Type B pancreatic cell (in vitro differentiated cells): ENCODE results near the gene TMEM259. TPM values are rescaled to one million over a fixed set of nuclear protein-coding genes. Genes with fewer than 3 reads are reported as not detected.
A peak's percentile ranks its signal among the peaks of the same experiment; 100 is the strongest.

Source experiments
- DNase-seq: peaks from one replicate; pipeline ENCODE4 v3.0.0; 2021; ENCODE audit warnings: mixed read lengths; ENCODE audit not compliant: unreplicated experiment; ENCODE audit errors: extremely low spot score
- H3K27ac Mint-ChIP-seq: 2 replicates; pipeline ENCODE4 v1.8.0; 2021; ENCODE audit warnings: mild to moderate bottlenecking, mixed read lengths
- H3K27me3 Mint-ChIP-seq: 2 replicates; pipeline ENCODE4 v1.8.0; 2021; ENCODE audit warnings: mixed read lengths
- H3K36me3 Mint-ChIP-seq: 2 replicates; pipeline ENCODE4 v1.8.0; 2021; ENCODE audit warnings: mixed read lengths
- H3K4me1 Mint-ChIP-seq: one replicate; pipeline ENCODE4 v1.8.0; 2021; ENCODE audit warnings: mixed read lengths; ENCODE audit not compliant: unreplicated experiment
- H3K4me3 Mint-ChIP-seq: 2 replicates; pipeline ENCODE4 v1.8.0; 2021; ENCODE audit warnings: mild to moderate bottlenecking, mixed read lengths
- H3K9me3 Mint-ChIP-seq: 2 replicates; pipeline ENCODE4 v1.8.0; 2021; ENCODE audit warnings: mixed read lengths
- total RNA-seq: library from RNA; stranded (reverse); gene quantifications from 2 replicates; pipeline ENCODE4 v1.2.1, GENCODE V29; 2021; ENCODE audit warnings: low replicate concordance
- TF ChIP-seq, protein P1 (sequence below): fragments of 200-600 bp; sonication (generic); conservative IDR thresholded peaks from 2 replicates; pipeline ENCODE4 v1.5.0; 2021; ENCODE audit warnings: antibody characterized with exemption, mild to moderate bottlenecking

Gene TMEM259
- total RNA-seq, 1 donor from 2014 or later, result 173 TPM

DNA sequence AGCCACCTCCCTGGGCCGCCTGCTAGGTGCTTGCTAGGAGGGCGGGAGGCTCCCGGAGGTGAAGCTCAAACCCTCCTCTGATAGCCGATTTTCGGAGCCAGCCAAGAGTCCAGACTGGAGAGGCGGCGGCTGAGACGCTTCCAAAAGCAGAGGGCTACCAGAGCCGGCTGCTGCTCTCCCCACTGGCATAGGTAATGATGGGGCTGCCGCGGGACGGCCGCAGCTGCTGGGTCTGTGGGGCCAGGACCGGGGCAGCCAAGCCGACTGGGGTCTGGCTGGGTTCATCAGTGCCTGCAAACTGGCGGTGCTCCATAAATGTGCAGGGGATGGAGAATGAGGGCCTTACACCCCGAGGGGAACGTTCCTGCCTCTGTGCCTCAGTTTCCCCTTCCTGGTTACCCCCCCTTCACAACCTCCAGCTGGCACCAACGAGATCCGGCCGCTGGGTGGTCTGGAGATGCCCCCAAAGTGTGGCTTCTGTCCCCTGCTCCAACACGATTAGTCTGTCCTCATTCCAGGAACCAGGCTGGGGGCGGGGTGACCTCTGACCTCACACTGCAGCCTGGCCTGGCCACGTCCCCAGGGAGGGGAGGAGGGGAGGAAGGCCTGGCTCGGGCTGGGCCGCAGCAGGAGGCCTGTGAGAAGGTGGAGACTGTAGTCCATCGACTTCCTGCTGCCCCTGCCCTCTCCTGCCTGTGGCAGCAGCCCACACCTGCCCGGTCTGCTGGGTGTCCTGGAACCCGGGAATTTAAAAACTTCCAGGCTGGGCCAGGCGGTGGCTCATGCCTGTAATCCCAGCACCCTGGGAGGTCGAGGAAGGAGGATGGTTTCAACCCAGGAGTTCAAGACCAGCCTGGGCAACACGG, 40.6 kb downstream of the TMEM259 start:
- Mint-ChIP-seq H3K36me3 (no peaks in the 10 kb centered on the region), H3K4me1 (peaks cover 6% of the 10 kb centered on the region), H3K27me3 (no peaks in the 10 kb centered on the region), H3K9me3 (no peaks in the 10 kb centered on the region), H3K4me3 (peak overlapping the region; percentile 49), H3K27ac (peak overlapping the region; percentile 72)
- TF ChIP-seq, protein P1, sequence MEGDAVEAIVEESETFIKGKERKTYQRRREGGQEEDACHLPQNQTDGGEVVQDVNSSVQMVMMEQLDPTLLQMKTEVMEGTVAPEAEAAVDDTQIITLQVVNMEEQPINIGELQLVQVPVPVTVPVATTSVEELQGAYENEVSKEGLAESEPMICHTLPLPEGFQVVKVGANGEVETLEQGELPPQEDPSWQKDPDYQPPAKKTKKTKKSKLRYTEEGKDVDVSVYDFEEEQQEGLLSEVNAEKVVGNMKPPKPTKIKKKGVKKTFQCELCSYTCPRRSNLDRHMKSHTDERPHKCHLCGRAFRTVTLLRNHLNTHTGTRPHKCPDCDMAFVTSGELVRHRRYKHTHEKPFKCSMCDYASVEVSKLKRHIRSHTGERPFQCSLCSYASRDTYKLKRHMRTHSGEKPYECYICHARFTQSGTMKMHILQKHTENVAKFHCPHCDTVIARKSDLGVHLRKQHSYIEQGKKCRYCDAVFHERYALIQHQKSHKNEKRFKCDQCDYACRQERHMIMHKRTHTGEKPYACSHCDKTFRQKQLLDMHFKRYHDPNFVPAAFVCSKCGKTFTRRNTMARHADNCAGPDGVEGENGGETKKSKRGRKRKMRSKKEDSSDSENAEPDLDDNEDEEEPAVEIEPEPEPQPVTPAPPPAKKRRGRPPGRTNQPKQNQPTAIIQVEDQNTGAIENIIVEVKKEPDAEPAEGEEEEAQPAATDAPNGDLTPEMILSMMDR, result peak; percentile 21
- DNase-seq, result no peak

DNA sequence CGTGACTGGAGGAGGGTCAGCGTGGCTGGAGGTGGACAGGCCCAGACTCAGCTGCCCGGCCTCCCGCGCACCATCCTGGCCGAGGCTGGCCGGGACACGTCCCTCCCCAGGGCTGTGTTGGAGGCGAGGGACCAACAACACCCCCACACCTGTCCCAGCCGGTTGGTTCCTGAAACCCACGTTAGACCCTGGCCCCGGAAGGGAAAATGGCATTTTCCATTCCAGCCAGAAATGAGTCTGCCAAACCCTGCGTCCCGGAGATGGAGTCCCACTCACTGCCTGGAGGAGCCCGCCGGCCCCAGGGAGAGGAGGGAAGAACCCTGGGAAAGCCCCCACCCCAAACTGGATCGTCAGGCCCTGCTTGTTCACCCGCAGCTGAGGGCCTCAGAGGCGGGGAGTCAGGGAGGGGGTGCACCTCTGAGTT, 41.6 kb downstream of the TMEM259 start:
- H3K9me3 Mint-ChIP-seq, result no peaks in the 10 kb centered on the region
- H3K27ac Mint-ChIP-seq, result peak overlapping the region; percentile 39
- TF ChIP-seq, protein P1, result no peak
- no peak for DNase-seq
- H3K4me3 Mint-ChIP-seq, result no peak overlapping the region
- no peaks in the 10 kb centered on the region for H3K4me1 Mint-ChIP-seq
- no peaks in the 10 kb centered on the region for H3K27me3 Mint-ChIP-seq
- no peaks in the 10 kb centered on the region for H3K36me3 Mint-ChIP-seq

DNA sequence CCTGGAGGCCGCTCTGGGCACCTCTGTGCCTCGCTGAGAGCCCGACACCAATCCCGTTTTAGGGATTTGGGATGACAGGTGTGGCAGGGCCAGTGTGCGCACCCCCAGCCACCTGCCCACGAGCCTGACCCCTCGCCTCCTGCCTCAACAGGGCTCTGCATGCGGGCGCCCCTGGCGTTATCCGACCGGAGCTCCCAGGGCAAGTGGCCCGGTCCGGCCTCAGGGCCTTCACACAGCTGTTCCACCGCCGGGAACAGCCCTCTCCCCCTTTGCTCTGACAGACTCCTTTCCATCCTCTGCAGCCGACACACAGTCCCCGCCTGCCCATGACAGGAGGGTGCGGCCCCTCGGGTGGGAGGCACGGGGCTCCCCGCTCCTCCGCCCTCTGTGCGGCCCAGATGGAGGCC, 43.9 kb downstream of the TMEM259 start:
- H3K9me3 Mint-ChIP-seq, result no peaks in the 10 kb centered on the region
- H3K4me3 Mint-ChIP-seq, result no peak overlapping the region
- no peak for DNase-seq
- peaks cover 5% of the 10 kb centered on the region for H3K36me3 Mint-ChIP-seq
- H3K27ac Mint-ChIP-seq, result no peak overlapping the region
- no peaks in the 10 kb centered on the region for H3K27me3 Mint-ChIP-seq
- no peaks in the 10 kb centered on the region for H3K4me1 Mint-ChIP-seq
- TF ChIP-seq, protein P1, result no peak

DNA sequence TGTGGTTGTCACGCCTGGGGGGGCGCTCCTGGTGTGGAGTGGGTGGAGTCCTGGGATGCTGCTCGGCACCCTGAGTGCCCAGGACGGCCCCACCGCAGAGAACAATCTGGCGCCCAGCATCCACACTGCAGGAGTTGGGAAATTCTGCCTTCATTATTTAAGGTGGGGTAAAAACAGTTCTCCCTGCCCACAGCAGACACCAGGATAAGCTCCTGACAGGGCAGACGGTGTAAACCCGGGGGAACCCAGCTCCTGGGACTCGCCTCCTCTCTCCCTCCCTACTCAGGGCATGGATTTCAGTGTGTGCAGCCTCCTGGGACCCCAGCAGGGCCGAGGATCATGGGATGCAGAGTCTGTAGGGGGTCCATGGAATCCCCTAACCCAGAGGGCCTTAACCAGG, 44.4 kb downstream of the TMEM259 start:
- H3K4me1 Mint-ChIP-seq, result no peaks in the 10 kb centered on the region
- H3K27me3 Mint-ChIP-seq, result no peaks in the 10 kb centered on the region
- H3K27ac Mint-ChIP-seq, result no peak overlapping the region
- TF ChIP-seq, protein P1, result no peak
- peaks cover 5% of the 10 kb centered on the region for H3K36me3 Mint-ChIP-seq
- no peak overlapping the region for H3K4me3 Mint-ChIP-seq
- DNase-seq, result no peak
- no peaks in the 10 kb centered on the region for H3K9me3 Mint-ChIP-seq

DNA sequence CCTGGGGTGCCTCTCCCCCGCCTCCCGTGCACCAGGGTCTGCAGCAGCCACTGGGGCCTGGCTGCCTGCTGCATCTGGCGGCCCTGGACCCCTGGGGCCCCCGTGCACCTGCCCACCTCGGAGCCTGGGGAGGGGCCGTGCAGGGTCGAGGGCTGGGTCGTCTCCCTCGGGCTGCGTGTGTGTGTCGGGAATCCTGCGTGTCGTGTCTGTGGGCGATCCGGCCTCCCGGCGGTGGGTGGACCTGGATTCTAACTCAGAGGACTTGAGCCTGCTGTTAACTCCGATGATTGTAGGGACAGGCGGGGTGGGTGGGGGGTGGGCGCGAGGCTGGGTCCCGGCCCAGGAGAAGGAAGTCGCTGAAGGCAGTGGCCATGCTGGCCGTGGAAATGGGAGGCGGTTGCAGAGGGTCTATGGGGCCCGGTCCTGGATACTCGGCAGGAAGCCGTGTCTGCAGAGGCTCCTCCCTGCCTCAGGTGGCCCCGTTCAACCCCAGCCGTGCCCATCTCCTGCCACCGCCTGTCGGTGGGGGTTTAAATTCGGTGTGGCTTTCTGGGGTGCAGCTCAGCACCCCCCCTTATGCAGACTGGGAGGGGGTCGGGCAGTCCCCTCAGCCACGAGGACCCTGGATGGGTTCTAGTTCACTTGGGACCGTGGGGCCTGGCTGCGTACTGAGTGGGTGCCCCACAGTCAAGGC, 46.2 kb downstream of the TMEM259 start:
- H3K36me3 Mint-ChIP-seq, result peaks cover 11% of the 10 kb centered on the region
- H3K9me3 Mint-ChIP-seq, result no peaks in the 10 kb centered on the region
- H3K27ac Mint-ChIP-seq, result no peak overlapping the region
- no peak overlapping the region for H3K4me3 Mint-ChIP-seq
- no peak for DNase-seq
- no peaks in the 10 kb centered on the region for H3K27me3 Mint-ChIP-seq
- TF ChIP-seq, protein P1, result no peak
- no peaks in the 10 kb centered on the region for H3K4me1 Mint-ChIP-seq
